PC-9 (cell line): ENCODE measurements around the gene UBE2E2.

Experiments
- CTCF ChIP-seq: fragments of 200-600 bp; sonication (generic); conservative IDR thresholded peaks from 2 replicates; pipeline ENCODE4 v1.6.1; 2017; ENCODE audit warnings: mixed run types, antibody characterized with exemption, mild to moderate bottlenecking, moderate library complexity
- EZH2 ChIP-seq: fragments of 200-600 bp; sonication (generic); IDR thresholded peaks from 2 replicates; pipeline ENCODE4 v1.8.0; 2017; ENCODE audit warnings: antibody characterized with exemption, low read depth

DNA sequence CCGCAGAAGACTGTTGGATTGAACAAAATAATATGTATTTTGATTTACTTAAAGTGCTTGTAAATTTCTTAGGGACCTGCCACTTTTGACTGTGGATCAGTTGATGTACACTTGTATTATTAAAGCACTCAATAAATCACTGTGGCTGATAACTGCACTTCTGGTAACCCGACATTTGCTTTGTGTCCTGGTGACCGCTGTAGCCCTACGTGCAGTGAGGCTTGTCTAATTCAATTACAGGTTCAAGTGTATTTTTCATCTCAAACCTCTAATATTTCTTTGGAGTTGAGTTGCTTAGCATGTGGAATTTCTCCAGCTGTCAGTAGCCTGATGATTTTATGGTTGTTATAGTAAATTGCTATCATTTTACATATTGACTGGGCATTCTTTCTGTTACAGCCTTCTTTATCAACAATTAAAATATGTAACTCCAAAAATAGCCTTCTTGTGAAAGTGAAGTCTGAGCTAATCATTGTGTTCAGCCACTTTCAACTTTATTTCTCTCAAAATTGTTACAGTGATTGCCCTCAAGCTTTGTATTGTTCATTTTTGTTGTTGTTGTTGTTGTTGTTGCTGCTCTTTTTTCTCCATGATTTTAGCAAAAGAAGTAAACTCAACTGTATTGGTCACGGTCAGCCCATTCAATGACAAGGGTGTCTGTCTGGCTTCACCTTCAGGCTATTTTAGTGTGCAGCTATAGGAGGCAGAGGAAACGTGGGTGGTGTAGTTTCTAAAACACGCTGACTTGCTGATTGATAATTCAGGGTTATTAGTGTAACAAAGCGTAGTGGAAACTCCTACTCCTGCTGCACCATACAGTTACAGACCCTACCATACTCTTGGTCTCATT is 387.5 kb downstream of the UBE2E2 start:
- TF ChIP-seq CTCF: no peak
- TF ChIP-seq EZH2: no peak
